HL-60 (cell line): Measurements from ENCODE around the gene PTPRG.

ENCODE experiments used
- DNase-seq, 2 experiments: peaks; one replicate each; pipeline ENCODE4 v3.0.0-alpha.2; 2010 to 2020; ENCODE audit warnings: low read depth in 1 of 2, low spot score in 1 of 2
- H3K27ac ChIP-seq: fragments of 250-450 bp; sonication (Bioruptor Pico); replicated peaks from 2 replicates; pipeline ENCODE4 v1.5.1; 2020; ENCODE audit warnings: mild to moderate bottlenecking, moderate library complexity
- H3K27me3 ChIP-seq: fragments of 250-450 bp; sonication (Bioruptor Pico); 2 replicates; pipeline ENCODE4 v1.5.1; 2021; ENCODE audit warnings: mild to moderate bottlenecking, moderate library complexity; ENCODE audit not compliant: insufficient read depth, poor library complexity, severe bottlenecking
- H3K4me3 ChIP-seq: replicated peaks from 2 replicates; pipeline ENCODE4 v1.5.1; 2011; ENCODE audit warnings: mild to moderate bottlenecking, control low read depth, low read length; ENCODE audit not compliant: insufficient read depth
- GABPA ChIP-seq: IDR thresholded peaks from 2 replicates; pipeline ENCODE4 v1.6.1; 2012; ENCODE audit warnings: low read depth
- POLR2AphosphoS5 ChIP-seq: IDR thresholded peaks from 2 replicates; pipeline ENCODE4 v1.6.1; 2012; ENCODE audit warnings: low read depth
- REST ChIP-seq: IDR thresholded peaks from 2 replicates; pipeline ENCODE4 v1.6.1; 2012; ENCODE audit warnings: low read depth; ENCODE audit not compliant: insufficient replicate concordance
- SPI1 ChIP-seq: IDR thresholded peaks from 2 replicates; pipeline ENCODE4 v1.6.1; 2012; ENCODE audit warnings: low read depth, mild to moderate bottlenecking, borderline replicate concordance
- TF ChIP-seq, protein P1 (sequence below): IDR thresholded peaks from one replicate; pipeline ENCODE4 v1.5.1; 2011; ENCODE audit warnings: low read length, control low read depth, inconsistent platforms; ENCODE audit not compliant: insufficient read depth

The PTPRG gene

DNA sequence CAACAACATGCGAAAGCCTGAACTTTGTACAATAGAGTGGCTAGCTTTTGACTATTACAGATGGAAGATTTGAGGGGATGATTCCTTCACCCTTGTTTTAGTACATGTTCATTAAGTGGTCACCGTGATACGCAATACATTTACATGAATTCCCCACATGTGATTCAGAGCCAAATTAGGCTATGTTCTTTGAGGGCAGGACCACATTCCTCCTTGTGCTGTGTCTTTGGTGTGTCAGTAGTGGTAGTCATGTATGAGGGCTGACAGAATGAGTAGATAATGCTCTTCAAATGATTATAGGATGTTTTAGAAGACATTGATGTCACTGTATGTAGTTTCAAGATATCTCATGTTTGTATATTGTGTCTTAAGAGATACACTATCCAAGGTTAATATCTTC, 12.1 kb downstream of the PTPRG start:
- H3K27ac ChIP-seq, result no peak overlapping the region
- H3K27me3 ChIP-seq, result peaks cover 4% of the 10 kb centered on the region
- no peak for DNase-seq
- TF ChIP-seq, protein P1, sequence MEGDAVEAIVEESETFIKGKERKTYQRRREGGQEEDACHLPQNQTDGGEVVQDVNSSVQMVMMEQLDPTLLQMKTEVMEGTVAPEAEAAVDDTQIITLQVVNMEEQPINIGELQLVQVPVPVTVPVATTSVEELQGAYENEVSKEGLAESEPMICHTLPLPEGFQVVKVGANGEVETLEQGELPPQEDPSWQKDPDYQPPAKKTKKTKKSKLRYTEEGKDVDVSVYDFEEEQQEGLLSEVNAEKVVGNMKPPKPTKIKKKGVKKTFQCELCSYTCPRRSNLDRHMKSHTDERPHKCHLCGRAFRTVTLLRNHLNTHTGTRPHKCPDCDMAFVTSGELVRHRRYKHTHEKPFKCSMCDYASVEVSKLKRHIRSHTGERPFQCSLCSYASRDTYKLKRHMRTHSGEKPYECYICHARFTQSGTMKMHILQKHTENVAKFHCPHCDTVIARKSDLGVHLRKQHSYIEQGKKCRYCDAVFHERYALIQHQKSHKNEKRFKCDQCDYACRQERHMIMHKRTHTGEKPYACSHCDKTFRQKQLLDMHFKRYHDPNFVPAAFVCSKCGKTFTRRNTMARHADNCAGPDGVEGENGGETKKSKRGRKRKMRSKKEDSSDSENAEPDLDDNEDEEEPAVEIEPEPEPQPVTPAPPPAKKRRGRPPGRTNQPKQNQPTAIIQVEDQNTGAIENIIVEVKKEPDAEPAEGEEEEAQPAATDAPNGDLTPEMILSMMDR, result no peak
- TF ChIP-seq REST (no peak), POLR2AphosphoS5 (no peak), SPI1 (no peak), GABPA (no peak)
- no peak overlapping the region for H3K4me3 ChIP-seq

- Histone ChIP-seq H3K27ac (no peak overlapping the region), H3K27me3 (no peaks in the 10 kb centered on the region), H3K4me3 (no peak overlapping the region)
- no peak for DNase-seq
- TF ChIP-seq, protein P1, result no peak
- no peak for TF ChIP-seq GABPA
- no peak for TF ChIP-seq SPI1
- TF ChIP-seq POLR2AphosphoS5, result no peak
- no peak for TF ChIP-seq REST
These were observed 13.5 kb downstream of the PTPRG start for GRCh38 chr3:61574854-61575253.

DNA sequence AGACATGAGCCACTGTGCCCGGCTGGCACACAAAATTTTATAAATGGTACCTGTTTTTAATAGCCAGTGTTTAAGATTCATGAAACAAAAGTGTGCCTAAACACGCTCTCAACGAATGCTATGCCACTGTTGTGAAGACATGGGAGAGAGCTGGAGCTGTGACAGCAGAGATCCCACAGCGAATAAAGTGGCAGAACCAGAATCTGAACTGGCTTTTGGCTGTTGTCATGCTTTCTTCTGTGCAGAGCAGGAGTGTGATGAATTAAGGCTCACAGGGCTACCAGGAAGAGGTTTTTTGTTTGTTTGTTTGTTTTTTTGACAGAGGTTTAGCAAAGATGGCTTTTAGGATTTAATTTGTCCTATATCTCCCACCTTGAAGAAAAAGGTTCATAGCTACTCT, 14.5 kb downstream of the PTPRG start:
- no peak for DNase-seq
- TF ChIP-seq SPI1, result no peak
- TF ChIP-seq GABPA, result no peak
- TF ChIP-seq, protein P1, result no peak
- no peak for TF ChIP-seq REST
- TF ChIP-seq POLR2AphosphoS5, result no peak
- Histone ChIP-seq H3K27me3 (no peaks in the 10 kb centered on the region), H3K4me3 (no peak overlapping the region), H3K27ac (no peak overlapping the region)
